Keratinocyte (primary cell): ENCODE measurements around the gene SMIM27.

ENCODE experiments used
- CTCF ChIP-seq, 3 experiments: IDR thresholded peaks in 1 of 3; conservative IDR thresholded peaks in 1 of 3; optimal IDR thresholded peaks in 1 of 3; 2 replicates in 2 of 3; 3 replicates in 1 of 3; pipeline versions ENCODE3 to v1.5.1; 2011; ENCODE audit warnings: low read length in 3 of 3, mild to moderate bottlenecking in 3 of 3, moderate library complexity in 2 of 3, control low read depth in 1 of 3, inconsistent platforms in 1 of 3; ENCODE audit not compliant: insufficient read depth in 2 of 3; ENCODE audit errors: extremely low read depth in 1 of 3
- EZH2 ChIP-seq: IDR thresholded peaks from one replicate; pipeline ENCODE4 v1.6.1; 2012; ENCODE audit warnings: inconsistent platforms, mild to moderate bottlenecking, low read length, moderate library complexity

- no peak for TF ChIP-seq EZH2
- TF ChIP-seq CTCF (optimal IDR thresholded peaks at IDR 0.05 in 1 of 3, IDR thresholded peaks at IDR 0.05 in 1 of 3, conservative IDR thresholded peaks at IDR 0.05 in 1 of 3; ENCODE audit: extremely low read depth in 1 of 3, insufficient read depth in 2 of 3, low read length in 3 of 3): no peak
Observed at GRCh38 chr9:32526707-32527048, 25.4 kb upstream of the SMIM27 start.
